HepG2 (cell line): ENCODE results near the gene ZNF213. TPM values are rescaled to one million over a fixed set of nuclear protein-coding genes. Genes with fewer than 3 reads are reported as not detected.

ENCODE experiments used
- ATAC-seq: fragments of 200-7000 bp; cut with Tn5 transposase; 3 replicates; pipeline ENCODE4 v1.9.1; 2020; ENCODE audit warnings: mild to moderate bottlenecking, moderate library complexity
- BruUV-seq: library from RNA; stranded (reverse); fragments of 400-500 nt; replicated peaks from 2 replicates; lab custom pipeline; 2021; lab: Mats Ljungman, UMichigan
- CTCF ChIA-PET: fragments of 300-600 bp; formaldehyde crosslinking; extraction: SDS; loops from one replicate; lab custom pipeline; 2021; ENCODE audit warnings: low total read pairs, inconsistent platforms, low intra/inter-chr PET ratio; lab: Yijun Ruan, JAX
- POLR2A ChIA-PET: fragments of 350-600 bp; sonication (Branson Sonifier 250); formaldehyde crosslinking; loops from one replicate; lab custom pipeline; 2020; ENCODE audit warnings: antibody characterized with exemption, inconsistent platforms; lab: Yijun Ruan, JAX
- DNase-seq: peaks from one replicate; pipeline ENCODE4 v3.0.0-alpha.2; 2015; ENCODE audit warnings: low spot score
- FAIRE-seq: peaks from 3 replicates; lab custom pipeline; 2011; peaks lifted over from hg19 to GRCh38; lab: Jason Lieb, UNC
- H2AFZ ChIP-seq: one replicate; pipeline ENCODE4 v1.6.1; 2011; ENCODE audit warnings: low read length, inconsistent platforms
- H3K27ac ChIP-seq: fragments of 300-600 bp; 3 replicates; pipeline ENCODE4 v1.8.0; 2011; ENCODE audit warnings: mixed run types, mild to moderate bottlenecking, mixed read lengths, low read length, inconsistent platforms; ENCODE audit not compliant: insufficient read depth; ENCODE audit errors: extremely low read length
- H3K27me3 ChIP-seq, 2 experiments: fragments of 200-600 bp in 1 of 2; 2 replicates in 1 of 2; 3 replicates in 1 of 2; pipeline versions ENCODE4 v1.6.0 to v1.8.0; 2011; ENCODE audit warnings: low read length in 2 of 2, mild to moderate bottlenecking in 2 of 2, moderate library complexity in 2 of 2, inconsistent platforms in 1 of 2; ENCODE audit not compliant: insufficient read depth in 2 of 2, control insufficient read depth in 1 of 2
- H3K36me3 ChIP-seq, 2 experiments: fragments of 200-600 bp in 1 of 2; replicated peaks in 1 of 2; 2 replicates in 1 of 2; 3 replicates in 1 of 2; pipeline versions ENCODE4 v1.5.1 to v1.8.0; 2011; ENCODE audit warnings: low read length in 2 of 2, inconsistent platforms in 1 of 2; ENCODE audit not compliant: insufficient read depth in 2 of 2, control insufficient read depth in 1 of 2
- H3K4me1 ChIP-seq: 2 replicates; pipeline ENCODE4 v1.5.1; 2012; ENCODE audit warnings: low read length, inconsistent platforms; ENCODE audit not compliant: insufficient read depth
- H3K4me2 ChIP-seq: 2 replicates; pipeline ENCODE4 v1.6.0; 2011; ENCODE audit warnings: low read depth, low read length, inconsistent platforms
- H3K4me3 ChIP-seq, 3 experiments: fragments of 200-600 bp in 1 of 3; sonication (generic), shearing (Covaris generic) in 1 of 3; replicated peaks in 1 of 3; 2 replicates each; pipeline ENCODE4 v1.5.1; 2011 to 2016; ENCODE audit warnings: low read length in 3 of 3, inconsistent platforms in 2 of 3, low read depth in 2 of 3, mild to moderate bottlenecking in 2 of 3, control low read depth in 1 of 3, mixed read lengths in 1 of 3; ENCODE audit not compliant: insufficient read depth in 1 of 3
- H3K79me2 ChIP-seq: one replicate; pipeline ENCODE4 v1.6.1; 2011; ENCODE audit warnings: low read length, inconsistent platforms; ENCODE audit not compliant: insufficient read depth
- H3K9ac ChIP-seq: 2 replicates; pipeline ENCODE4 v1.6.0; 2011; ENCODE audit warnings: mild to moderate bottlenecking, low read depth, low read length, inconsistent platforms; ENCODE audit not compliant: insufficient read depth
- H3K9me3 ChIP-seq: 2 replicates; pipeline ENCODE4 v1.5.1; 2012; ENCODE audit warnings: mild to moderate bottlenecking, low read length
- H4K20me1 ChIP-seq: 2 replicates; pipeline ENCODE4 v1.6.0; 2011; ENCODE audit warnings: inconsistent platforms, mild to moderate bottlenecking, low read length, moderate library complexity; ENCODE audit not compliant: insufficient read depth
- CCAR2 ChIP-seq: fragments of 200-400 bp; formaldehyde crosslinking; optimal IDR thresholded peaks from 2 replicates; pipeline ENCODE3; 2018; ENCODE audit warnings: low read depth, mild to moderate bottlenecking, low read length, moderate library complexity
- CREB1 ChIP-seq, 2 experiments: fragments of 450-650 bp in 1 of 2; IDR thresholded peaks; 2 replicates each; pipeline ENCODE4 v1.6.1; 2016 to 2017; ENCODE audit warnings: control low read depth in 1 of 2, mild to moderate bottlenecking in 1 of 2, missing compliant biosample characterization in 1 of 2, missing genetic modification characterization in 1 of 2
- DNMT1 ChIP-seq: sonication (generic); formaldehyde crosslinking; IDR thresholded peaks from 2 replicates; pipeline ENCODE4 v1.5.1; 2020; ENCODE audit warnings: mild to moderate bottlenecking, missing genetic modification reagents
- ELF4 ChIP-seq: sonication (generic); formaldehyde crosslinking; IDR thresholded peaks from 2 replicates; pipeline ENCODE4 v1.5.0; 2020; ENCODE audit warnings: missing genetic modification reagents, mild to moderate bottlenecking, moderate library complexity, borderline replicate concordance
- EP300 ChIP-seq, 3 experiments: sonication (generic) in 1 of 3; formaldehyde crosslinking in 1 of 3; IDR thresholded peaks; 2 replicates each; pipeline versions ENCODE4 v1.5.1 to v1.6.1; 2011 to 2020; ENCODE audit warnings: low read depth in 2 of 3, low read length in 2 of 3, borderline replicate concordance in 1 of 3, improper control_type of control experiment in 1 of 3, mild to moderate bottlenecking in 1 of 3, missing genetic modification reagents in 1 of 3, moderate library complexity in 1 of 3
- KDM4B ChIP-seq: sonication (generic); formaldehyde crosslinking; IDR thresholded peaks from 2 replicates; pipeline ENCODE4 v1.4.0; 2020; ENCODE audit warnings: missing genetic modification reagents
- MBD4 ChIP-seq: IDR thresholded peaks from 2 replicates; pipeline ENCODE4 v1.6.1; 2012; ENCODE audit warnings: low read length, inconsistent platforms, borderline replicate concordance
- NRL ChIP-seq: sonication (generic); formaldehyde crosslinking; IDR thresholded peaks from 2 replicates; pipeline ENCODE4 v1.5.0; 2020; ENCODE audit warnings: missing genetic modification reagents, mild to moderate bottlenecking, moderate library complexity, borderline replicate concordance
- POGZ ChIP-seq: sonication (generic); formaldehyde crosslinking; IDR thresholded peaks from 2 replicates; pipeline ENCODE4 v1.4.0; 2020; ENCODE audit warnings: mild to moderate bottlenecking, missing genetic modification reagents
- SMAD1 ChIP-seq: sonication (generic); formaldehyde crosslinking; IDR thresholded peaks from 2 replicates; pipeline ENCODE4 v1.4.0; 2020; ENCODE audit warnings: missing genetic modification reagents, low read depth, mild to moderate bottlenecking, borderline replicate concordance
- TAF15 ChIP-seq: fragments of 200-400 bp; formaldehyde crosslinking; IDR thresholded peaks from one replicate; pipeline ENCODE4 v1.6.1; 2018; ENCODE audit warnings: mild to moderate bottlenecking, low read depth, low read length; ENCODE audit not compliant: poor library complexity, severe bottlenecking
- ZBTB8A ChIP-seq: sonication (generic); formaldehyde crosslinking; IDR thresholded peaks from 2 replicates; pipeline ENCODE4 v1.4.0; 2020; ENCODE audit warnings: mild to moderate bottlenecking, low read depth, missing genetic modification reagents, borderline replicate concordance
- ZFP36L2 ChIP-seq: sonication (generic); formaldehyde crosslinking; IDR thresholded peaks from 2 replicates; pipeline ENCODE4 v1.4.0; 2020; ENCODE audit warnings: missing genetic modification reagents
- ZKSCAN8 ChIP-seq: IDR thresholded peaks from 2 replicates; pipeline ENCODE4 v1.6.1; 2016; ENCODE audit warnings: borderline replicate concordance, missing genetic modification reagents, missing compliant biosample characterization
- ZNF160 ChIP-seq: sonication (generic); formaldehyde crosslinking; IDR thresholded peaks from 2 replicates; pipeline ENCODE4 v1.8.0; 2022; ENCODE audit warnings: mild to moderate bottlenecking, inconsistent platforms, missing genetic modification reagents
- ZNF496 ChIP-seq: sonication (generic); formaldehyde crosslinking; IDR thresholded peaks from 2 replicates; pipeline ENCODE4 v1.8.1; 2023; ENCODE audit warnings: mild to moderate bottlenecking, moderate library complexity, missing genetic modification reagents; ENCODE audit not compliant: insufficient replicate concordance
- ZNF589 ChIP-seq: sonication (generic); formaldehyde crosslinking; conservative IDR thresholded peaks from 2 replicates; pipeline ENCODE4 v1.8.0; 2022; ENCODE audit warnings: mild to moderate bottlenecking, moderate library complexity, missing genetic modification reagents
- WGBS: methylation state at CpG from one replicate; pipeline ENCODE4 v1.1.6; 2017; ENCODE audit warnings: low lambda C conversion rate; 5-methylcytosine and 5-hydroxymethylcytosine counted together
- in situ Hi-C: cut with HindIII; loops from 2 replicates; pipeline ENCODE4 v1.10.0; 2017; ENCODE audit warnings: low pct_unique_long_range_greater_than_20kb; ENCODE audit not compliant: extremely low pct_ligation_motif_present
- intact Hi-C: fragments of 100-400 bp; cut with micrococcal nuclease; formaldehyde crosslinking; loops from one replicate; pipeline ENCODE4 v1.10.0; 2022; ENCODE audit not compliant: unreplicated experiment
- polyA plus RNA-seq, 8 experiments: library from polyadenylated mRNA; depleted of rRNA in 3 of 8; stranded (reverse) in 7 of 8; unstranded in 1 of 8; fragments of >200 nt; fragmentation: Illumina TruSeq in 4 of 8; extraction: Trizol in 4 of 8; gene quantifications; 2 replicates each; pipeline versions ENCODE4 v1.2.1 to v1.2.3, GENCODE V29; 2011 to 2016; ENCODE audit warnings: low read depth in 4 of 8, missing spikeins in 1 of 8, mixed read lengths in 1 of 8; ENCODE audit not compliant: insufficient read depth in 1 of 8
- total RNA-seq, 5 experiments: library from RNA; depleted of rRNA; stranded (reverse); fragments of >200 nt; fragmentation: Illumina TruSeq; extraction: Trizol; gene quantifications; 2 replicates each; pipeline ENCODE4 v1.2.3, GENCODE V29; 2016; ENCODE audit warnings: low read depth in 1 of 5
- TF ChIP-seq, protein P1 (sequence below): sonication (generic); formaldehyde crosslinking; conservative IDR thresholded peaks from 2 replicates; pipeline ENCODE4 v1.4.0; 2020; ENCODE audit warnings: missing genetic modification reagents
- TF ChIP-seq, protein P2 (sequence below): fragments of 450-650 bp; IDR thresholded peaks from 2 replicates; pipeline ENCODE4 v1.6.1; 2016

ZNF213 gene
- total and polyA plus RNA-seq, 2 of the 13 experiments (the other 11 are each of a cell fraction or from before 2014, with no cell fraction given): 0.59 to 0.97 TPM

DNA sequence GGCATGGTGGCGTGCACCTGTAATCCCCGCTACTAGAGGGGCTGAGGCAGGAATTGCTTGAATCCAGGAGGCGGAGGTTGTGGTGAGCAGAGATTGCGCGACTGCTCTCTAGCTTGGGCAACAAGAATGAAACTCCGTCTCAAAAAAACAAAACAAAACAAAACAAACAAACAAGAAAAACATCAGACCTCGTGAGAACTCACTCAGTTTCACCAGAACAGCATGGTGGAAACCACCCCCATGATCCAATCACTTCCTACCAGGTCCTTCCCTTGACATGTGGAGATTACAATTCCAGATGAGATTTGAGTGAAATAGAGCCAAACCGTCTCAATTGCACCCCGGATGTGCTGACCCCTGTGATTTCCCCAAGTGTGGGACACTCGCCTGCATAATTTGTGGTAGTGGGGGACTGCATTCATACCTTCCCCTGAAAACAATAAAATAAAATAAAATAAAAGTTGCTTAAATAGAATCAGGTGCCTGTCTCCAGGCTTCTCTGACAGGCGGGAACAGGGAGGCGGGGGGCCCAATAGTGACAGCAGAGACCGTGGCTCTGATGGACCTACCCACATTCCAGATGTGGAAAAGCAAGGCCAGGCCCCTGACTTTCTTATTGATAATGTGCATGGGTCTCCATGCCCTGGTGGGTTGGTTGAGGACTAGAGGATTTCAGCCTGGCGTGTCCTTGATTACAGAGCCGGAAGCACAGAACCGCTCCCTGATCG lies 48.8 kb upstream of the ZNF213 start:
- H3K4me3 ChIP-seq: peak overlapping the region; percentile 51 to 79 (median 63); a peak in 5 of 6 replicates
- no peaks in the 10 kb centered on the region for H3K79me2 ChIP-seq
- no peak overlapping the region for H2AFZ ChIP-seq
- peaks cover 46% of the 10 kb centered on the region for H3K4me1 ChIP-seq
- peak overlapping the region; percentile 59 for H3K27ac ChIP-seq
- 62% methylated on average over 14 of the region's 17 CpGs for WGBS
- H4K20me1 ChIP-seq: no peaks in the 10 kb centered on the region
- POLR2A ChIA-PET: interaction anchor here (1.1 to 3.0 kb wide), 8 partner anchors 13 to 58 kb away, joined by 3 to 38 read pairs (median 10); partner anchors contain the start of genes IL32, ZNF213 and ZSCAN10
- H3K9ac ChIP-seq: peak overlapping the region; percentile 72
- ATAC-seq: peak; percentile 12; the same call in 1 of the 3 replicates
- H3K4me2 ChIP-seq: peak overlapping the region; percentile 93
- intact Hi-C loops: no loop called here
- CTCF ChIA-PET: interaction anchor here (0.8 to 1.7 kb wide), 2 partner anchors 14 to 26 kb away, joined by 3 to 4 read pairs; no protein-coding TSS in a partner anchor
- H3K36me3 ChIP-seq: no peaks in the 10 kb centered on the region
- in situ Hi-C loops: no loop called here
- no peaks in the 10 kb centered on the region for H3K9me3 ChIP-seq
- no peak for DNase-seq
- peak; percentile 37 for FAIRE-seq
- H3K27me3 ChIP-seq: no peaks in the 10 kb centered on the region
- TSS peak; percentile 66 for BruUV-seq
- TF ChIP-seq SMAD1 (CRISPR knock-in tag) (no peak), ZNF160 (CRISPR knock-in tag) (no peak), ZNF496 (CRISPR knock-in tag) (no peak), ZKSCAN8 (no peak), ZFP36L2 (CRISPR knock-in tag) (no peak), NRL (CRISPR knock-in tag) (no peak), TAF15 (no peak), EP300 (IDR thresholded peaks at IDR 0.05; ENCODE audit: low read depth in 2 of 2, low read length in 2 of 2) (0 out of 4 replicates have a peak, but pooled peaks of 1 of the 2 experiments have one; percentile 23), EP300 (CRISPR knock-in tag; IDR thresholded peaks at IDR 0.05; ENCODE audit: borderline replicate concordance) (no peak), CCAR2 (no peak), MBD4 (no peak), ELF4 (CRISPR knock-in tag) (no peak), ZNF589 (CRISPR knock-in tag) (no peak), KDM4B (CRISPR knock-in tag) (no peak), ZBTB8A (CRISPR knock-in tag) (no peak), POGZ (CRISPR knock-in tag) (0 out of 2 replicates have a peak, but pooled peaks have one; percentile 12), DNMT1 (CRISPR knock-in tag) (no peak), CREB1 (IDR thresholded peaks at IDR 0.05) (no peak), CREB1 (CRISPR knock-in tag; IDR thresholded peaks at IDR 0.05) (no peak)
- TF ChIP-seq, protein P1, sequence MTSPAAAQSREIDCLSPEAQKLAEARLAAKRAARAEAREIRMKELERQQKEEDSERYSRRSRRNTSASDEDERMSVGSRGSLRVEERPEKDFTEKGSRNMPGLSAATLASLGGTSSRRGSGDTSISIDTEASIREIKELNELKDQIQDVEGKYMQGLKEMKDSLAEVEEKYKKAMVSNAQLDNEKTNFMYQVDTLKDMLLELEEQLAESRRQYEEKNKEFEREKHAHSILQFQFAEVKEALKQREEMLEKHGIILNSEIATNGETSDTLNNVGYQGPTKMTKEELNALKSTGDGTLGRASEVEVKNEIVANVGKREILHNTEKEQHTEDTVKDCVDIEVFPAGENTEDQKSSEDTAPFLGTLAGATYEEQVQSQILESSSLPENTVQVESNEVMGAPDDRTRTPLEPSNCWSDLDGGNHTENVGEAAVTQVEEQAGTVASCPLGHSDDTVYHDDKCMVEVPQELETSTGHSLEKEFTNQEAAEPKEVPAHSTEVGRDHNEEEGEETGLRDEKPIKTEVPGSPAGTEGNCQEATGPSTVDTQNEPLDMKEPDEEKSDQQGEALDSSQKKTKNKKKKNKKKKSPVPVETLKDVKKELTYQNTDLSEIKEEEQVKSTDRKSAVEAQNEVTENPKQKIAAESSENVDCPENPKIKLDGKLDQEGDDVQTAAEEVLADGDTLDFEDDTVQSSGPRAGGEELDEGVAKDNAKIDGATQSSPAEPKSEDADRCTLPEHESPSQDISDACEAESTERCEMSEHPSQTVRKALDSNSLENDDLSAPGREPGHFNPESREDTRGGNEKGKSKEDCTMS (CRISPR knock-in tag): no peak
- TF ChIP-seq, protein P2, sequence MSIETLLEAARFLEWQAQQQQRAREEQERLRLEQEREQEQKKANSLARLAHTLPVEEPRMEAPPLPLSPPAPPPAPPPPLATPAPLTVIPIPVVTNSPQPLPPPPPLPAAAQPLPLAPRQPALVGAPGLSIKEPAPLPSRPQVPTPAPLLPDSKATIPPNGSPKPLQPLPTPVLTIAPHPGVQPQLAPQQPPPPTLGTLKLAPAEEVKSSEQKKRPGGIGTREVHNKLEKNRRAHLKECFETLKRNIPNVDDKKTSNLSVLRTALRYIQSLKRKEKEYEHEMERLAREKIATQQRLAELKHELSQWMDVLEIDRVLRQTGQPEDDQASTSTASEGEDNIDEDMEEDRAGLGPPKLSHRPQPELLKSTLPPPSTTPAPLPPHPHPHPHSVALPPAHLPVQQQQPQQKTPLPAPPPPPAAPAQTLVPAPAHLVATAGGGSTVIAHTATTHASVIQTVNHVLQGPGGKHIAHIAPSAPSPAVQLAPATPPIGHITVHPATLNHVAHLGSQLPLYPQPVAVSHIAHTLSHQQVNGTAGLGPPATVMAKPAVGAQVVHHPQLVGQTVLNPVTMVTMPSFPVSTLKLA: peak; percentile 71
